Dermis microvascular lymphatic vessel endothelial cell (primary cell): ENCODE data around the gene HCAR3. TPM values are rescaled to one million over a fixed set of nuclear protein-coding genes. Genes with fewer than 3 reads are reported as not detected.
"Not testable (repeated sequence)": the region's sequence is repeated elsewhere in the genome, so short reads cannot be mapped to it uniquely, and the experiment has no call there.

Experiments used
- DNase-seq, 2 donors: peaks; one replicate each; pipeline versions ENCODE4 v3.0.0 to v3.0.0-alpha.2; 2010; ENCODE audit warnings: low read depth in 2 of 2
- total RNA-seq: library from RNA; depleted of rRNA; stranded (reverse); fragments of >200 nt; gene quantifications from 2 replicates; pipeline ENCODE4 v1.2.1, GENCODE V29; 2014

Gene HCAR3
- not detected in 2 replicates for total RNA-seq

- not testable (repeated sequence) for DNase-seq
Measured at GRCh38 chr12:122716658-122717057, at the start of gene HCAR3. TSS of gene HCAR3 (minus strand) at chr12:122716811. CDS start at chr12:122716737, 74 bp downstream.

- no peak for DNase-seq
Measured at GRCh38 chr12:122757568-122757967, 41.0 kb upstream of the HCAR3 start.

DNA sequence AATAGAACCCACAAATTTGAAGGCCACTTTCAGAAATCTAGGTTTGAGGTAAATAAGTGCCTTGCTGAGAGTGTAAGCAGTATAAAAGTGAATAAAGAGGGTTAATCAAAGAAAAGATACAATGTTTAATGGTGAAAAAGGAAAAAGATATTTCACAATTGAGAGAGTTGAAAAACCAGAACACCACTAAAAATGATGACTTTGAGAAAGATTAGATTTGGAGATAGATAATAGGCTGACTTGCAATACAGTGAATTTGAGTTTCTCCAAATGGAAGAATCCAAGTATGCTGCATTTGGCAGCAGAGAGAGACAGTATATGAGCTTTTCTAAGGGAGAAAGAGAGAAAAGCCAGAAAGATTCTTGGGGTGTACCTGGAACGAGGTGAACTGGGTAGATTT is 38.2 kb upstream of the HCAR3 start:
- no peak for DNase-seq

DNA sequence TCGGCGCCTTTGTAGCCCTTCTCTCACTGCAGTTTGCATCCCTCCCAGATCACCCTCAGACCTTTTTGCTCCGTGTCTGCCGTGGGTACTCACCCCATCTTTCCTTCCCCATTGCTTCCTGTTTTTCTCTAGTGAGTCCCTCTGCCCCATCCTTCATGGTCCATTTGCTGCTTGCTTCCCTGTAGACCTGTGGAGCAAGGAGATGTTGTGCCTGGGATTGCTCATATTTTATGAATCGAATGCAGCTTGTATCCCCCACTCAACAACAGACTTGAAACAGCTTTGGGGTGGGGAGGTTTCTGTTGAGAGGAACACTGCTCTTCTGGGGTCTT is 36.7 kb upstream of the HCAR3 start:
- DNase-seq = peak in 1 of 2 donors; percentile 11

DNA sequence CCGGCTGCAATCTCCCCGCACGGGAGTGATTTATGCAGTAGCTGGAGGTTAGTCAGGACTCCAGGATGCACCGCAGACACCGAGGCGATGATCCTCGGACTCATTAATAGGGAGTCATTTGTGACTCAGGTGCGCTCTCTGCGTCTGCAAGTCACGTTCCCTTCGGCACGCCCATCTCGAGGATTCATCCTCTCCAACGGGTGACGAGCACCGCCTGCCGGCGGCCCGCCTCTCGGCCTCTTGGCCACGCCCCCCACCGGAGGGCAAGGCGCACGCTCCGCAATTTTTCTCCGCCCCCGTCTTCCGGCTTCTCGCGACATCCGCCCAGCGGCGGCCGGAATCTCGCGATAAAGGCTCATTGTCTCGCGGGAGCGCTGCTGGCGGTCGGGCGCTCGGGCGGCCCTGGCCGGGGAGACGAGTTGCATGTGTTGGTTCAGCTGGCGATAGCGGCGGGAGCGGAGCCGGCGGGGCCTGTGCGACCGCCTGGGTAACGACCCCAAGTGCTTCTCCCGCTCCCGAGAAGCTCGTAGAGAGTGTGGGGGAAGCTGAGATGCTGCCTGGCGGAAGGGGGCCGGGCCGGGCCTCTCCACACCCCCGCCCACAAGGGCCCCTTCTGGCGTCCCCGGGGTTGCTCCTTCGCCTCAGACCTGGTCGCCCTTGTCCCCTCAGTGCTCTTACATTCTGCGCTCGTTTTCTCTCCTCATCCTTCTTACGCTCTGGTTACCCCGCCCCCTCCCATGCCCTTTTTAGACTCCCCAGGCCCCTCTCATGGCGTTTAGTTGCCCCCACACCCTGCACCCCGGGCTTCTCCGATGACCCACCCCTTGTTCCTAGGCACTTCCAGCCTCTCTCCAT is 36.1 kb upstream of the HCAR3 start, which contains the start of gene DENR:
Gene DENR (plus strand): TSS at position 361 of the 855 bp plus-strand sequence. CDS start 878 bp downstream, outside the sequence.
- peak; percentile 89 to 96 for DNase-seq

DNA sequence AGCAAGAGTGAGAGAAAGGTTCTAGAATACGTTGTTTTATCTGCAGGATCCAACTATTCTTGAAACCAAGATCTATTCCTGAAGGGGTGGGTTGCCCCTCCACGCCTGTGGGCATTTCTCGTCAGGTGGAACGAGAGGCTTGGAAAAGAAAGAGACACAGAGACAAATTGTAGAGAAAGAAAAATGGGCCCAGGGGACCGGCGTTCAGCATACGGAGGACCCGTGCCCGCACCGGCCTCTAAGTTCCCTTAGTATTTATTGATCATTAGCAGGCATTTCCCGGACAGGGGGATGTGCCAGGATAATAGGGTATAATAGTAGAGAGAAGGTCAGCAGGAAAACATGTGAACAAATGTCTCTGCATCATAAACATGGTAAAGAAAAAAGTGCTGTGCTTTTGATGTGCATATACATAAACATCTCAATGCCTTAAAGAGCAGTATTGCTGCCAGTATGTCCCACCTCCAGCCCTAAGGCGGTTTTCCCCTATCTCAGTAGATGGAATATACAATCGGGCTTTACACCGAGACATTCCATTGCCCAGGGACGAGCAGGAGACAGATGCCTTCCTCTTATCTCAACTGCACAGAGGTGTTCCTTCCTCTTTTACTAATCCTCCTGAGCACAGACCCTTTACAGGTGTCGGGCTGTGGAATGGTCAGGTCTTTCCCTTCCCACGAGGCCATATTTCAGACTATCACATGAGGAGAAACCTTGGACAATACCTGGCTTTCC is 34.3 kb upstream of the HCAR3 start:
- DNase-seq = not testable (repeated sequence)

DNA sequence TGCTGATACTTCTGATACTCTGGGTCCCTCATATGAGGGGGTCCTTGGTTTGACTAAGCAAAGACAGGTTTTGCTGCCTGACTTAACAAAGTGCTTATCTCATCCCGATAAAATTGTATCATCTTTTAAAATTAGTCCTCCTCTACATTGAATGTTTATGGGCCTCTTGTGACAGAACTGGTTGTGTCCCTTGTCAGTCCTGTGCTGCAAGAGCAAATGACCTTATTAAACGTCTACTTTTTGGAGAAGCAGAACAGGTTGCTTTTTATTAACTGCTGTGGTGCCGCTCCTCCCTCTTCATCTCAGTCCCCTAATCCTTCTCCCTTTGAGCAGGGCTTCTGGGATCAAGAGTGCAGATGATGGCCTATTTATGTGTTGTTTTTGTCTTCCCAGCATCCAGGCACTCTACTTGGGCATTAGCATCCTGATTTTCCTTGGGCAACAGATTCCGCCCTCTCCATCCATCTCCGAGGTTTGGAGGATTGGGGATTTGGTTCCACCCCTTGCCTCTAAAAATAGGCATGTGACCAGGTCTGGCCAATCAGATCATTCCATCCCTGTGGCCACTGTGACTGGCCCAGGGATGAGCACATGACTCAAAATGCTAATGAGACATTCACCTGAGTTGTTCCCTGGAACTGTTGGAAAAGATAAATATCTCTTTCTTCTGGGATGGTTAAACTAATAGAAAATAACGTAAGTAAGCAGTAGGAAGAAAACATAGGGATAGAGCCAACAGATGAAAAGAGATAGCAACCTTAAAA is 33.1 kb upstream of the HCAR3 start:
- DNase-seq = no peak

- DNase-seq = no peak
Measured at GRCh38 chr12:122747224-122748135, 30.9 kb upstream of the HCAR3 start.

DNA sequence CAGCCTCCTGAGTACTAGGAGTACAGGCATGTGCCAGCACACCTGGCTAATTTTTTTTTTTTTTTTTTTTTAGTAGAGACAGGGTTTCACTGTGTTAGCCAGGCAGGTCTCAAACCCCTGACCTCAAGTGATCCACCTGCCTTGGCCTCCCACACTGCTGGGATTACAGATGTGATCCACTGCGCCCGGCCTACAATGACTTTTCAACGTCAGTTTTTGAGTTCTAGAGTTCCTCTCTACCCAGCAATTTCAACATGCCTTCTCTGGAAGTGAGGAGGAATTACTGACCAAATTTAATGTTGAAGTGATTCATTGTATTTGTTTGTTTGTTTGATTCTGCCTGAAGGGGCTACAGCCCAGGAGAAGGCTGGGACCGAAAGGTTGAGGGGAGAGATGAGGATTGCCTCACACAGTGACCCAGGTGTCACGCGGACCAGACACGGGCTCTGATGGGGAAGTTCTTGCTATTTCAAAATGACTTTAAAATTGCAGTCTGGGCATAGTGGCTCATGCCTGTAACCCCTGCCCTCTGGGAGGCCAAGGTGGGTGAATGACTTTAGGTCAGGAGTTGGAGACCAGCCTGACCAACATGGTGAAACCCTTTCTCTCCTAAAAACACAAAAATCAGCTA is 27.4 kb upstream of the HCAR3 start:
- DNase-seq = no peak

- no peak for DNase-seq
Measured at GRCh38 chr12:122740351-122740750, 23.7 kb upstream of the HCAR3 start.

DNA sequence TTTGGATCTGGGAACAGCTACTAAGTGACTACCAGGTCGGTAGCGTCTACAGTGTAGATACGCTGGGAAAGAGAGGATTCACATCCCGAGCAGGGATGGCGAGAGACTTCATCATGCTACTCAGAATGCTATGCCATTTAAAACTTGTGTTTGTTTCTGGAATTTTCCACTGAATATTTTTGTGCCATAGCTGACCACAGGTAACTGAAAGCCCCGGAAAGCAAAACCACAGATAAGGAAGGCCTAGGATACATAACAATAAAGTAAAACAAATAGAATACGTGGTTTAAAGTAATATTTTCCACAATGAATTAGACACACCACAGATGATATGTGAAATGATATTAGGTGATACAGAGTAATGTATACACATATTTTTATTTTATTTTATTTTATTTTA is 22.0 kb upstream of the HCAR3 start:
- DNase-seq = no peak

GRCh38 chr12:122732611-122733010 is 16.0 kb upstream of the HCAR3 start:
- no peak for DNase-seq

DNA sequence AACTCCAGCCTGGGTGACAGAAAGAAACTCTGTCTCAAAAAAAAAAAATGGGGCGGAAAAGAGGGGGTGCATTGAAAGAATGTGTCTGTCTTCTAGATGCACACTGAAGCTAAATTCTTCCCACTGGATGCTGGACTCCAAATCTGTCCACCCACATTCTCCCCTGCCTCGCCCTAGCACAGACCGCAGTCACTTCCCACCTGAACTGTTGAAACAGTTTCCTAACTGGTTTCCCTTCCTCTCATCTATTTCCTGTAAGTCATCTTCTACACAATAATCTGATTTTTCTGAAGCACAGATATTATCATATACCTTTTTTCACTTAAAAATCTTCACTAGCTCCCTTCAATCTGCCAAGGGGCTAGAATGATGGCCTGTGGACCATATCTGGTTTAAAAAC is 15.6 kb upstream of the HCAR3 start:
- DNase-seq = no peak

DNA sequence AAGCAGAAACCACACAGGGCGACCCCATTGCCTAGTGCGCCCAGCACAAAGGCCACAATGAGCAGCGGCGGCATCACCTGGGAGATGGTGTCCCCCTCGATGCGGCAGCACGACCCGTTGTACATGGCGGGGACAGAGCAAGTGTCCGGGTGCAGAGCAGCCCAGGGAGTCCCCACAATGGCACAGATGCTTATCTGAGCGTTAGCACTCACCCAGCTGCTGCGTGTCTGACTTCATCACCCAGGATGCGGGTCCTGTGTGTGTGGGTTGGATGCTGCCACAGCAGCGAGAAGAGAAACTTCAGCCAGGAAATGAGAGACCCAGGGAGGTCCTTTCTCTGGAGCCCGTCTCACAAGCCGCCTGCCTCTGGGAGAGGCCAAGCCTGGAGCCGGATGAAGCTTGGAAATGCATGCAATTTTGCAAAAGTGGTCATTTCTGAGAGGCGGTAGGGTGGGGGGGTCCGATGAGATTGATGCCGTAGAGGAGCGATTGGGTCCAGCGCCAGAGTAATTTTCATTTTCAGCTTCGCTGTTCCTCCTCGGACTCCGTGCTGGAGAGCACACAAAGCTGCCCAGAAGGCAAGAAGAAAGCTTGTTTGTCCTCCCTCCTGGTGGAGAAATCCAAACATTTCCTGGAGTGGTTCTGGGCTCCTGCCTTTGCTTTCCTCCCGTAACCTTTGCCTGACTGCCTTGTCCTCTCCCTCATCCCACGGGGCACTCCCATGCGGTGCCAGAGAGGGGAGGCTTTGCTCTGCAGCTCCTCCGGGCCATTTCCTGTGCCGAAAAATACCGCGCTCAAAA is 13.8 kb upstream of the HCAR3 start, which contains the start of gene HCAR1:
Gene HCAR1 (minus strand): TSS at position 630 of the 800 bp plus-strand sequence. CDS start 505 bp downstream, at position 125.
- DNase-seq = no peak

DNA sequence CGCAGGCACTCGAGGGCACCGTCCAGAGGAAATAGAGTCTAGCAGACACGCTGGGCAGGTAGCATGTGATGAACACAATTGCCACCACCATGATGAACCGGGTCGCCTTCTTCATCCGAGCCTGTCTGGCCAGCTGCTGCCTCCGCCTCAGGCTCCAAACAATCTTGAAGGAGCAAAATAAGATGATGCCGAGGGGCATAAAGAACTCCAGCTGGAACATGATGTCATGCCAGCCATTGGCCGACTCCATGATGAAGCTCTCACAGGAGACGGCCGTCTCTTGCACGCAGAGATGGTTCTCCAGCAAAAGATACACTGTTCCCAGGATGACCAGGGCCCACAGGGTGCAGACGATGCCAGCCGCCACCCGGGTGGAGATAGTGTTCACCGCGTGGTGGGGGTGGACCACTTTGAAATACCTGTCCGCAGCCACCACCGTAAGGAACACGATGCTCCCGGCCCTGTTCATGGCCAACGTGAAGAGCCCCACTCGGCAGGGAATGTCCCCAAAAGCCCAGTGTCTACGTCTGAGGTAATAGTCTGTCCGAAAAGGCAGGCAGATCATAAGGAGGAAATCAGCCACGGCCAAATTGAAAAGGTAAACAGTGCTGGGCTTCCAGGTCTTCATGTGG is 13.1 kb upstream of the HCAR3 start:
- no peak for DNase-seq

DNA sequence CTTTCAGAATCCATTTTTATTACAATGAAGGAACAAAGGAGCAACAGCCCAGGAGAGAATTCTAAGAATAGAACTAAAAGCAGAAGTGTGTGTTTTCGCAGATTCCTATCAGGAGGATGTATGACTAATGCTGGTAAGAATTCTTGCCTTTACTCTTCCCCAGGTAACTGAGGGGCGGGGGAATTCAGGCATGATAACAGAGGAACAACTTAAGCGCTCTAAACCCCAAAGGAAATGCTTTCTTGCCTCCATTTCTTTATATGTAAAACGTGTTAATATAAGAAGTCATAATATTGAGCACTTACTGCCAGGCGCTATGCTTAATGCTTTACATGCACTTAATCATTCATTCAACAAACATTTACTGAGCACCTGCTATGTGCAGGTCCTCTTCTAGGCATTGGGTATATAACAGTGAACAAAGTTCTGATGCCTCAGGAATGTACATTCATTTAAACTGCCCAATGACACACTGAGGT is 9.5 kb upstream of the HCAR3 start:
- peak in 1 of 2 donors; percentile 76 for DNase-seq

DNA sequence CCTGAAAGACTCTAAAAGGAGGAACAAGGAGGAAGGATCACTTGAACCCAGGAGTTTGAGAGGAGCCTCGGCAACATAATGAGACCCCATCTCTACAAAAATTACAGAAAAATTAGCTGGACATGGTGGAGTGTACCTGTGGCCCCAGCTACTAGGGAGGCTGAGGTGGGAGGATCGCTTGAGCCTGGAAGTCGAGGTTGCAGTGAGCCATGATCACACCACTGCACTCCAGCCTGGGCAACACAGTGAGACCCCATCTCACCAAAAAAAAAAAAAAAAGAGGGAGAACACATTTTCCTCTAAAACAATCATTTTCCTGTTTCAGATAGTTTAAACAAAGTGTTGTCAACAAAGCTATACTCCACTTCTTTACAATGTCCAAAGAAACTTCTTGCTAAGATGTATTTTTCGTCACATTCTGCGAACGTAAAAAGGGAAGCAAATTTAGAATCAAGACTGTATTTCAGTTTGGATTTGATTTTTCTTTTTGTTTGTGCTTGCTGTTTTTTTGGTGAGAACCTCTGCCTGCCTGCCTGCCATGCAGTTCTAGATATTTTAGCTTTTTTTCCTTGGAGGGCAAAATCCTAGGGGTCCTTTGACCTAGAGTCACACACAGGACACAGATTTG is 9.0 kb upstream of the HCAR3 start:
- no peak for DNase-seq

DNA sequence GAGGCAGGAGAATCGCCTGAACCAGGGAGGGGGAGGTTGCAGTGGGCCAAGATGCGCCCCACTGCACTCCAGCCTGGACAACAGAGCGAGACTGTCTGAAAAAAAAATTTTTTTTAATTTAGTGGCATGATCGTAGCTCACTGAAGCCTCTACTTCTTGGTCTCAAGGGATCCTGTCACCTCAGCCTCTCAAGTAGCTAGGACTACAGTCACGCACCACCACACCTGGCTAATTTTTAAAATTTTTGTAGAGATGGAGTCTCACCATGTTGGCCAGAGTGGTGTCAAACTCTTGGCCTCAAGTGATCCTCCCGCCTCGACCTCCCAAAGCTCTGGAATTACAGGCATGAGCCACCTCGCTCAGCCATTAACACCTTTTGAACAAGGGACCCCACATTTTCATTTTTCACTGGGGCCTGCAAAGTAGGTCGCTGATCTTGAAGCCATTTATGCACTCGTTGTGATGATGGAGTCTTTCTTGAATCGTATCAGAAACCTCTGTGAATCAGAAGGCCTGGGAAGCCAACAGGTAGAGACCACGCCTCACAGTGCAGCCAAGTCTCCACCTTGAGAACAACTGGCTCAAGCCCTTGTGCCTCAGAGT is 8.1 kb upstream of the HCAR3 start:
- DNase-seq = no peak
